HG02678 (cell line): ENCODE measurements around the gene KCNB1.

Experiments
- ATAC-seq: cut with Tn5 transposase; IDR thresholded peaks from one replicate; pipeline ENCODE4 v1.9.1; 2021; ENCODE audit warnings: mild to moderate bottlenecking, moderate library complexity; ENCODE audit not compliant: unreplicated experiment

The KCNB1 gene

DNA sequence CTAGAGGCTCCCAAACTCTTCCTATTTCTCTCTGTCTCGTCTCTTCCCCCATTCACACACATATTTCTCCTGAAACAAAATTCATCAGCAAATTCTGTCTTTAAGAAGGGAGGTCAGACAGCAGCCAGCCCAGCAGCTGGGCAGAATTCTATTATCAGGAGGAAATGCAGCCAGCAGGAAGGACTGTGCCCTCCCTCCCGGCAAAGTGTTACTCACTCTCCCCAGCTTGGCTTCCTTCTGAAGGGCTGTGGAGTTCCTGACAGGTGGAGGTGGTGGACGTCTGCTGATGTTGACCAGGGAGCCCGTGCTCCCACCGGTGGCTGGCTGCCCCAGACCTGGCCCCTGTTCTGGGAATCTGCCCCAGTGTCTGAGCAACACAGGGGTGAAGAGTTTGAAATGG is 37.3 kb downstream of the KCNB1 start:
- ATAC-seq, result no peak

DNA sequence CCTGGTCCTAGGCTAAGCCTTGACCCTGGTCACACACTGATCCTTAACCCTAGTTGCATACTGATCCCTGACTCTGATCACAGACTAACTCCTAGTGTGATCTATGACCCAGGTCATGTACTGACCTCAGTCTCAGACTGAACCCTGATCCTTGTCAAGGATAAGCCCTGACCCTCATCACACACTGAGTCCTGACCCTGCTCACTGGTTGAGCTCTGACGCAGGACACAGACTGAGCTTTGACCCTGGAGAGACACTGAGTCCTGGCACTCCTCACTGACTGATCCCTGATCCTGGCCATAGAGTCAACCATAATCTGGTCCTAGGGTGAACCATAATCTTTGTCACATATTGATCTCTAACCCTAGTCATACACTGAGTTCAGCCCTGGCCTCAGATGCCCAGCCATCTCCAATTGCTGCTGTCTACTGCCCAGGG is 37.9 kb downstream of the KCNB1 start:
- ATAC-seq, result no peak

DNA sequence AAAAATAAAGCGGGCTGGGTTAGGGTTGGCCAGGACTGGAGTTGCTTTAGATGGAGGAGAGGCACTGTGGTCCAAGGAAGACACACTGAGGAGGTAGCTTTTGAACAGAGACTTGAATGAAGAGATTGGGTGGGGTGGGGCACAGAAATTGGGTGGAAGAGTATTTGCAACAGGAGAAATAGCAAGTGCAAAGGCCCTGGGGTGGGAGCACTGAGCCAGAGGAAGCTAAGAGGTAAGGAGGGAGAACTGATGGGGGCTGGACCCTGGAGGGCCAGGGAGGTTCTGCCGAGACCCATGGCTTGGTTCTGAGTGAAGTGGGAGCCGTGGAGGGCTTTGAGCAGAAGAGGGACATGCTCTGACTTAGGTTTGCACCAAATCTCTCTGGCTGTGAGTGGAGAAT is 45.4 kb downstream of the KCNB1 start:
- no peak for ATAC-seq

DNA sequence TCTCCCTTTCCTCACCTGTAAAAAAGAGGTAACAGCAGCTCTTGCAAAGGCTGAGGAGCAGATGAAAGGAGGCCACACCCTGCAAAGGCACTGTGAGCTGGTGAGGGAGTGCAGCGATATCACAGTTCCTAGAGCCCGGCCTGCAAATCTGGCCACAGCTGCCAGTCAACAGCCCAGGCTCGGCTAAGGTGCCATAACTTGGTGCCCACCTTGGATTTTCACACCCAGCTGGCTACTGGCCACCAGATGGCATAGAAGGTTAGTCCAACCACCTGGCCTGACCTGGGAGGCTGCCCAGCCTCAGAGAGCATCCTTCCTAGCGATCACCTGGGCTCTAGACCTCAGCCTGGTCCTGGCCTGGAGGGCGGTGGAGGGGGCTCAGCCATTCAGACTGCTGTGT is 46.8 kb downstream of the KCNB1 start:
- no peak for ATAC-seq

DNA sequence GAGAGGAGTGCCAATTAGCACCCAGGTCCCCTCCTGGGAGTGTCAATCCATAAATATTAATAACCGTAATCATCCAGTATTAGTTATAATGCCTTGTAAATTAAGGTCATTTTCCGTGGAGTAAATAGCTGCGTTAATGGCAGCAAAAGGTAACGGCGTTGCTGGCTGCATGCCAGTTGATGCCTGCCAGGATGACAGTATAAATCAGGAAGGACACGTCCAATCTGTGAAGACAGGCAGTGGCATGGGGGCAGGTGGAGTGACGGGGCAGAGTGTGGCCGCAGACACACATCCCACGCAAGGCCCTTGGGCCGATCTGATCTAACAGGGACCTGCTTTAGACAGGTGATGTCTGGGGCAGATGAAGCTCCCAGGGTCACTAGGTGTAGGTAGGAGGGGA is 49.1 kb downstream of the KCNB1 start:
- no peak for ATAC-seq

DNA sequence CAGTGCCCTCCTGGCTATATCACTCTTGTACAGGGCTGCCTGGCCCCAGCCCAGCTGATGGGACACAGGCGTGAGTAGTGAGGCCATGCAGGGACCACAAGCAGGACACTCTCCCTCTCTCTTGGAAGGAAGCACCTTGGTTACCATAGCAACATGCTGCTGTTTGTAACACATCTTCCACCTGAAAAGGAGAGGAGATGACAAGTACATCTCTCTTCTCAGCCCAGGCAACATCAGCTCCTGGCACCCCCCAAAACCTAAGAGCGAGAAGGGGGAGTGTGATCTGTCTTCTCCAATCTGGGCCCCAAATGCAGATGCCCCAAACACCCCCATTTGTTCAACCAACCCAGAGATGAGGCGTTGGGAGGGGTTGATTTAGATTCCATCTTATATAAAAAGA is 49.9 kb downstream of the KCNB1 start:
- ATAC-seq, result no peak

DNA sequence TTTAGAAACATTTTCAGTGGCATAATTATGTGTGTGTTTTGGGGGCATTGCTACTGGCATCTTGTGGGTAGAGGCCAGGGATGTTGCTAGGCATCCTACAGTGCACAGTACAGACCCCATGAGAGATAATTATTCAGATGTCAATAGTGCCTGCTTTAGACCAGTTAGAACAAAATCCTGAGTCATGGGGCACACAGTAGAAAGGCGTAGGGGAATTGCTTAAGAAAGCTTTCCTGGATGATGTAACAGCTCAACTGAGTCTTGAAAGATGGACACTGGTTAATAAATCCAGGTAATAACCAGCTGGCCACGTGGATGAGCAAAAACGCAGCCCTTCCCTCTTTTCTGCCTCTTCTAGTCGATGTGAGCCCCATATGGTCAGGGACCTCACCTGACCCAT is 51.1 kb downstream of the KCNB1 start:
- no peak for ATAC-seq

DNA sequence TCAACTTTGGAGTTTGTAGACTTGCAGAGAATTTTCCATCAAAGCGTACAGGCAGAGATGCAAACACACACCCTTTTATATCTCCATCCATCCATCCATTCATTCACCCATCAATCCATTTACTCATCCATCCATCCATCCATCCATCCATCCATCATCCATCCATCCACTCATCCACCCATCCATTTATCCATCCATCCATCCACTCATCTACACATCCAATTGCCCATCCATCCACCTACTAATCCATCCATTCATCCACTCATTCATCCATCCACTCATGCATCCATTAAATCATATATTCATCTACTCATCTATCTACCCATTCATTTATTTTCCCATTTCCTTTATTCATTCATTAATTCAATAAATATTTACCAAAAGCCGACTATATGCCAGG is 52.1 kb downstream of the KCNB1 start:
- ATAC-seq, result no peak

DNA sequence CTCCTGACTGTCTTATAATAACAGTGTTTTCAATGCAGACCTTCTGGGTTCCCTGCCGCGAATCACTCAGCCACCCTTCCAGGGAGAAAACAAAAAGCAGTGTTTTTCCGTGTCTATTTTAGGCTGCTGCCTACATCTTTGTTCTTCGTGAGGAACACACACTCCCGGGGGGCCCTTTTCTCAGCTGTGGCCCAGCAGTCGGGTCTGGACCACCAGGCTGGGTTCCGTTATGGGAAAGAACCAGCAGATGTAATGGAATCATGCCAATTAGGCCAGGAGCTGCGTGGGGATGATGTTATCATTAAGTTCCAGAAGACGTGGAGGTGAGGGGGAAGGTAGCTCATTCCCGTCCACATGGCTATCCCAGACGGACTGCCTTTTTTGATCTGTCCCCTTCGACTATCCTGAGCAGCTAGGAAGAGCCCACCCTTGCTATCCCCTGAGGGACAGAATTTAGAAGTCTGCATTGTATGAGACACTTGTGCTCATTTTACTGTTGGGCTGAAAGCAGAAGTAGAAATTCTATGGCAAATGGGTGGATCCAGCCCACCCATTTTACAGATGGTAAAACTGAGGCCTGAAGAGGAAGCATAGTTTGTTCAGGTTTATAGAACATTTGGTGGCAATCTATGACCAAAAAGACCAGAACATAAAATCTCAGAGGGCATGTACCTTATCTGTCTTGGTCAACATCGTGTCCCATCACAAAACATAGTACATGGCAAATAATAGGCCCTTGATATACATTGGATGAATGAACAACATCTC is 54.5 kb downstream of the KCNB1 start:
- no peak for ATAC-seq

DNA sequence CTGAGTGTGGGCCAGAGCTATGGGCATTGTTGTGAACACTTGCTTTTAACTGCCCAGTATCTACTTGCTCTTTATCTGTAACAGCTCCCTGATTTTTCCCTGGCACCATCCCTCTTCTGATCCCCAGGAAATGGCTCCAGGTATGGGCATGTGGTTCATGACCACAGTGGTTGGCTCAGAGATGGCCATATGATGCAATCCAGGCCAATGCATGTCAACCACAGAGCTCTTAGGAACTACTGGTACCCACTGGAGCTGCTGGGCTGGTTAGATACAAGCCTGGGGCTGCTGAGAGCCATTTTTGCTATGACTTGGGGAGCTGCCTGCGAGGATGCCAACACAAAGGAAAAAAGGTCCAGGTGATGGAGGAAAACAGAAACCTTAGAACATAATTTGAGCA is 55.6 kb downstream of the KCNB1 start:
- no peak for ATAC-seq

DNA sequence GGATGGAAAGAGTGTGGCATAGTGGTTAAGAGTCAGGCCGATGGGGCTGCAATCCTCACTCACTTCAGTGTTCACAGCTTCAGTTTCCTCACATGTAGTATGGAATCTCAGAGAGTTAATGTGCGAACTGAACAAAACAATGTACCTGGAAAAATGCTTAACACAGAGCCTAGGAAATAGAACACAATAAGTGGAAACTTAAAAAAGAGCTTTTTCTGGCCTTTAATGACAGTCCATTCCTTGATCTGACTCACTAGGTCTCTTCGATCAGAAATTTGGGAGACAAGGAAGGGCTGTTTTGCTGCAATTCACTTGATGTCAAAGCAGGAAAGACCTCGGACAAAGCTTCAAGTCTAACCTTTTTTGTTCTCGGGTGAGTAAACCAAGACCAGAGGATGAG is 56.1 kb downstream of the KCNB1 start:
- no peak for ATAC-seq

DNA sequence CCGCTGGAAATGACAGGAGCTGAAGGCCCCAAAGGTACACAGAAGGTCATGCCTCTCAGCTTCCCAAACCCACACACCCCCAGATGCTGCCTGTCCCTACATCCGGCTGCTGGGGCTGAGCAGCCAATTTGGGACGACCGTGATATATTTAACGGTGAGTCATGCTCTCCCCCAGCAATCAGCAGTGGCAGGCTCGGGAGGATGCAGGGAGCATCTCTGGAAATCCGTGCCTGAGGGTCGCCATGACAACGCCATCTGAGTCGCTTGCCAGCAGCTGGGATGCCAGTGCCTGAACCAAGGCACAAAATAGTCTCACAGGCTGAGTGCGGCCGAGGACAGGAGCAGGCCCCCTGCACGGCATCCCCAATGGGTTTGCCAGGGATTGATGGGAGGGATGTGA is 57.9 kb downstream of the KCNB1 start:
- ATAC-seq, result no peak

DNA sequence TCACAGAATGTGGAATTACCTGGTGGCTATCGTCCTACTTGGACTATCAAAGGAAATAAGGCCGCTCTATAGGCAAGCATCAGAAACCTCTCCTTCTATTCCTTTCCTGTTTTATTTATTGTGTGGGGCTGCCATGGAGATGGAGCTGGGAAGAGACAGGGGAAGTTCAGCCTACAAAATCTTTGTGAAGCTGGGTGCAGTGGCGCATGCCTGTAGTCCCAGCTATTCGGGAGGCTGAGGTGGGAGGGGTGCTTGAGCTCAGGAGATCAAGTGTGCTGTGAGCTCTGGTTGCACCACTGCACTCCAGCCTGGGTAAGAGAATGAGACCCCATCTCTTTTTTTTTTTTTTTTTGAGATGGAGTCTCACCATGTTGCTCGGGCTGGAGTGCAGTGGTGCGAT is 60.3 kb downstream of the KCNB1 start:
- ATAC-seq, result no peak

DNA sequence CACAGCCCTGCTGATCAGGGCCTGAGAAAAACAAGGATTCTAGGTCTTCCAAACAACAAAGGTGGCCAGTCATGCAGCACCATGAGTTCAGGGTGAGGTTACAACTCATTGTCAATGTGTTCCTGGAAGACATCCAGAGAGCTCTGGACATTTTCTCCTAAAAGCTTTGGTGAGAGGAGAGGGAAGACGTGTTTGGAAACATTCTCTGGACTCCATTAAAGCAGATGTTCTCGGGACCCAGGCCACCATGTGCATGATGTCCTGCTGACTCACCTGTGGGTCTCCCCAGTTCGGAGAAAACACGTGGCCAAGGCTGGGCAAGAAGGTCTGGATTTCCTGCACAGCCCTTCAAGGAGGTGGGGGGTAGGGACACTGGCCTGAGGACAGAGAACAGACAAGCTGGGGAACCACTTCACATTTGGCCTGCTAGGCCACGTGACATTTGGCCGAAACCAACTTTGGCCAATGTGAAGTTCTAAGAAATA is 61.6 kb downstream of the KCNB1 start:
- no peak for ATAC-seq

DNA sequence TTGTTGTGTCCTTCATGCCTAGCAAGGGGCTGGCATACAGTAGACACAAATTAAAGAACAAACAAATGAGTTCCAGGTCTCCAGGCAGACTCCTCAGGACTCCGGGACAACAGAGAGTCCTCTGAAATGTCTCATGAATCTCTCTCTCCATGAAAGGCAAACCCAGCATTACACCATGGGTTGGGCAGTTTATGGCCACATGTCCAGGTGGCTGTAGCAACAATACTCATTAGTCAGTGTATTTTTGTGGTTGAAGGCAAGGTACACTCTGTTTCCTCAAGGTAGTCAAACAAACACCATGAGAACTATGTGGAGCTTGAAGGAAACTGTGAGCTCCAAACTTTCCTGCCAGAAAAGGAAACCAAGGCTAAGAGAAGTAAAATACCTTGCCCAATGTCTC is 62.2 kb downstream of the KCNB1 start:
- no peak for ATAC-seq

DNA sequence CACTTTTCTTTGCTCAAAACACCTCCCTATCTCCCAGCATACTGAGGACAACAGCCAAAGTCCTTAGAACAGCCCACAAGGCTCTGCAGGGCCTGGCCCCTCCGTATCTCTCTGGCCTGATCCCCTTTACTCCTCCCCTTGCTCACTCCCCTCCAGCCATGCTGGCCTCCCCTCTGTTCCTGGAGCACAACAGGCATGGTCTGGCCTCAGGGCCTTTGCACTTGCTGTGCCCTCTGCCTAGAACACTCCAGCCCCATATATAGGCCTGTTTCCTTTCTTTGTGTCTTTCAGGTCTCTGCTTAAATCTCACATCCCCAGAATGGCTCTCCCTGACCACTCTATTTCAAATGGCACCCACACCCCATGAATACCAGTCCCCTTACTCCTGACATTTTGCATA is 62.7 kb downstream of the KCNB1 start:
- no peak for ATAC-seq

DNA sequence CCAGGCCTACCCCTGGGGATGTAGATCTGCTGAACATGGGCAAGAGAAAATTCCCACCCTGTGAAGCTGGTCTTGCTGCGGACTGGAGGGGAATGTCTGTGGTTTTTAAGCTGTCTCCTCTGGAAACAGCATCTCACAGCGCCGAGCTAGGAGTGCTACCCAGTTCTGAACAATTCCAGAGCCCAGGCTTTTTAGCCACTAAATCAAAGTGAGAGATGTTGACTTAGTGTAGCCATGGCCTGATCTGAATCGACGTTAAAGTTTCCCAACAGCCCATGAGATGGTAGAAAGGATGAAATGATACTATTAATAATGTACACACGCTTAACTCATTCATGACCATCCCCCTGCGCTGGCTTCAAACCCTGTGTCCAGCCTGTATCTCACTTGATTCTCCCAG is 63.7 kb downstream of the KCNB1 start:
- no peak for ATAC-seq

DNA sequence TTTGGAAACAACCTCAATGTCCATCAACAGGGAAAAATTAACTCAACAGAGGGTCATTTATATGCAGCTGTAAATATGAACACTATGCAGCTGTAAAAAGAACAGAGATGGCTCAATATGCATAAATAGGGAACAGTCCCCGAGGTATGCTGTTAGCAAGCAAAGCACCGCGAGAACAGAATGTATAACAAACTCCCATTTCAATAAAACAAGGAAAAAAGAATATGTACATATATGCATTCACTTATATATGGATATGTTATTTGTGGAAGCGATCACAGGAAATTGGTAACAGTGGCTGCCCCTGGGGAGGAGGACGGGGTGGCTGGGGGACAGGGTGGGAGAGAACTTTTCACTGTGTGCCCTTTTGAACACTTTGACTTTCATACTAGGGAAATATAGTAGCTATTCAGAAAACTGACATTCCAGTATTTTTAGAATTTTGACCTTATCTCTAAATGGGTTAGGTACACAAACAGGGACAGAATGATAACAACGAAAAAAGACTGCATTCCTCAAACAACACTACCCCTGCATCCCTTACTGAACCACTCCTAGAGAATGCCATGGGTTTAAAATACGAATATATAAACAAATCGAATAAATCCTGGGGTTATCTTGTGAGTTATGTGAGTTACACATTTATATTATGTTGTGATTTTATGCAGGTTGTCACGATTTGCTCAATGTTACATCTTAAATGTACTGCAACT is 64.5 kb downstream of the KCNB1 start:
- no peak for ATAC-seq

DNA sequence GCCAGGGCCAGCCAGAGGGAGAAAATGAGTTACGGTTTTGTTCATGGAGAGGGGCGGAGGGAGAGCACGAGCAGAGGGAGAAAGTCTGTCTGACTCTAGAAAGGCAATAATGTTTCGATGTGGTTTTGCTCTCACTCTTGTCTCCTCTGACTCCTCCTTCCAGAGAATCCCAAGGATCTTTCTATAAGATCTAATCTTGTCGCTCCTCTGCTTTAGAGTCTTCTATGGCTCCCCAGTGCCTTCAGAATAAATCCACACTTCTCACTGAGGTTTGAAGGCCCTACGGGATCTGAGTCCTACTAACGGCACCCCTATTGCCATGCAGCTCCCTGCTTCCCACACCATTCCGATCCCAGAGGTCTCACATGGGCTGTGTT is 66.8 kb downstream of the KCNB1 start:
- ATAC-seq, result no peak

DNA sequence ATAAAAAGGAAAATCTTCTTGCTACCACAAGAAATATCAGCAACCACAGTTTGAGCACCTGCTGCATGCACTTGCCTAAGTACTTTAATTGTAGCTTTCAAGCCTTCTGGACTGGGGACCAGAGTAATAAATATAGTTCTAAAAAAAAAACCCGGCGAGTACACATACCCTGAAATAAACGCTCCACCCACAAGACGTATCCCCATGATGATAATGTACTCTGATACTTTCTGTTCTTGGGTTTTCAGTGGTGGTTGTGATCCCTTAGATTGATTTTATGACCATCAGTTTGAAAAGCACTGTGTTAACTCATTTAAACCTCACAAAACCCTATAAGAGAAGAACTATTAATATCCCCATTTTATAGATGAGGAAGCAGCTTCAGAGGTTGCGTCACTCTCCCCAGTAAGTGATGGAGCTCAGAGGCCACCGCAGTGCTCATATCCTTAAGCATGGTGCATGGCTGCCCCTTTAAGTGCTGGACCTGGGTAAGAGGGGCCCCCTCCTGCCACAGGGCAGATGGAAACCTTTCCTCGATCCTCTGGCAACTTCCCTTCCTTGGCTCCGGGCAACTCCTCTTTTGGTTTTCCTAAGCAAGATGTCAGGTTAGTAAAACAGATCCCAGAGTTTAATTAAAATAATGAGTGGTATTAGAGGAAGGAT is 67.3 kb downstream of the KCNB1 start:
- ATAC-seq, result no peak

DNA sequence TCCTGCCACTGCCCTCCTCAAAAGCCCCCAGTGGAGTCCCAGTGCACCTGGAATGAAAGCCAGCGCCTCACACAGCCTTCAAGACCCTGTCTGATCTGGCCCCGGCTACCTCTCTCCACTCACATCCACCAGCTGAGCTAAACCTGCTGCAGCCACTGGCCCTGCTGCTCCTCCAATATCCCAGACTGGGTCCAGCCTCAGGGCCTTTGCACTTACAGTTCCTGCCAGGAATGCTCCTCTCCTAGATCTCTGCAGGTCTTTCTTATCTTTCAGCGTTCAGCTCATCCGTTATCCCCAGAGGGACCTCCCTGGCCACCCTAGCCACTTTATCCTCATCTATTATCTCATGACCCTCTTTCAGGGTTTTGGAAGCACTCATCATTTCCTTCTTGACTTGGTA is 68.8 kb downstream of the KCNB1 start:
- ATAC-seq, result no peak

DNA sequence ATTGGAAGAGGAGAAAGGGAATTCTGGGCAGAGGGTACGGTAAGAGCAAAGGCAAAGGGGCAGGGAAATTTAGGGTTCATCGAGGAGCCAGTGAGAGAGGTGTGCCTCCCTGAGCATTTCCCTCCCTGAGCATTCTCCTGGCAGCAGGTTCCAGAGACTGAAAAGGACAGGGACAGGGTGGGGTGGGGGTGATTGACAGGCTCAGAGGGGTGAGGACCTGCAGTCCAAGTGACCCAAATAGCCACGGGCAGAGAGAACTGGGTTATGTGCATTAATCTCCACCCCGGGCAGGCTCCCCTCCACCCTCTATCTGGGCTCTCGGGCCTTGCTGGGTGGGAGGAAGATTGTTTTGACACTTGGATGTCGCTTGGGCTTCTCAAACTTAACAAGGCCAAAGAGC is 69.5 kb downstream of the KCNB1 start:
- ATAC-seq, result no peak
